ENCODE measurements around the gene RAPGEF1.

The RAPGEF1 gene

DNA sequence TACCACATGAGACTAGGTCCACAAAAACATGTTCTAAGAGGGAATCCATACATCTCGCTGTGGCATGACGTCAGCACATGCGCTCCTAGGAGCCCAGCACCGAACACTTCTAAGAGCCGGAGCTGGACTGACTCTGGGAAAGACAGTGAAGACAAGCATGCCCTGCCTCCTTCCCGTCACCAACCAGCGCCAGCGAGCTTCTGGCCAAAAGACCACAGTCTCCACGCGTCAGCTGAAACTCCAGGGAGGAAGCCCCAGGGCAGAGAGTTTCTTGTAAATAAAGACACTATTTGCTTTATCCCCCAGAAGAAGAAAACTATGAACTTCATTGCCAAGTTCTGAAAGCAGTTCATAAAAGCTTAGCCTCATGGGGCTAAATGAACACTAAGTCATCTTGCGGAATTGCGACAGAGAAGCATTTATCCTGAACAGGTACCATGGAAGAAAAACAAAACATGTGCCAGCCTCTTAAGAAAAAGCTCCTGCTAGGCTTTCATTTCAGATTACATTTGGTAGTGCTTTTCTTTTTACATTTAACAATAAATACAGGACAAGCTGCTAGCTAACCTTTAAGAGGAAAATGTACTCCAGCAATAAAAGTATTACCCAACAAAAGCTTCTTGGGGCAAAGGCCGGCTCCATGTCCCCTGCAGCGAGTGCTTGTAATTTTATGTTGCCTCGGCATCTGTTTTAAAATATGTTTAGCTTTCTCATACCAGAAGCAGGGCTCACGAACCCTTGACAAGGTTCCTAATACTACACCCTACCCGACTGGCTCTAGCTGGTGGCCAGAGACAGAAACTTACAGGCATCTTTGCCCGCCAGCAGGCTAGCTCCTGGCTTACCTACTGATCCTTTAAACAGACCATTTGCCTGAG lies 98.0 kb downstream of the RAPGEF1 start:
- peak; percentile 75 for DNase-seq

GRCh38 chr9:131640438-131641137 lies 99.3 kb downstream of the RAPGEF1 start:
- peak; percentile 72 for DNase-seq

GRCh38 chr9:131639769-131640437 lies 100.0 kb downstream of the RAPGEF1 start:
- no peak for DNase-seq

DNA sequence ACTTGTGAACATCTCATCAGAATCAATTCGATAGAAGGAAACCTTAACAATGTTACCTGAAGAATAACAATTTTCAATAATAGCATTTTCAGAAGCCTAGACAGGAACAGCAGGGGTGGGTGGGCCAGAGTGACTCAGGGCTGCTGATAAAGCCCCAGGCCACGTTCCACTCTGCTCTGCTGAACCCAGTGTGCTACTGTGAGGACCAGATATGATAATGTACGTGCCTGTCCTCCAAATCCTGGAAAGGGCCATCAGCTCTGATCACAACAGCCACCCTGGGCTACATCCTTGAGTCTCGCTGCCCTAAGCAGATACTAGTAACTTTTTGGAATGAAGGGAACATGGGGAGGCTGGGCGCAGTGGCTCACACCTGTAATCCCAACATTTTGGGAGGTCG lies 103.3 kb downstream of the RAPGEF1 start:
- no peak for DNase-seq

- DNase-seq: no peak
These were observed 104.0 kb downstream of the RAPGEF1 start for GRCh38 chr9:131635892-131636291.

- peak; percentile 96 for DNase-seq
These were observed 104.6 kb downstream of the RAPGEF1 start for GRCh38 chr9:131635285-131635684.

GRCh38 chr9:131633491-131634031 lies 106.3 kb downstream of the RAPGEF1 start:
- DNase-seq: peak; percentile 46

GRCh38 chr9:131631306-131631705 lies 108.6 kb downstream of the RAPGEF1 start:
- no peak for DNase-seq

DNA sequence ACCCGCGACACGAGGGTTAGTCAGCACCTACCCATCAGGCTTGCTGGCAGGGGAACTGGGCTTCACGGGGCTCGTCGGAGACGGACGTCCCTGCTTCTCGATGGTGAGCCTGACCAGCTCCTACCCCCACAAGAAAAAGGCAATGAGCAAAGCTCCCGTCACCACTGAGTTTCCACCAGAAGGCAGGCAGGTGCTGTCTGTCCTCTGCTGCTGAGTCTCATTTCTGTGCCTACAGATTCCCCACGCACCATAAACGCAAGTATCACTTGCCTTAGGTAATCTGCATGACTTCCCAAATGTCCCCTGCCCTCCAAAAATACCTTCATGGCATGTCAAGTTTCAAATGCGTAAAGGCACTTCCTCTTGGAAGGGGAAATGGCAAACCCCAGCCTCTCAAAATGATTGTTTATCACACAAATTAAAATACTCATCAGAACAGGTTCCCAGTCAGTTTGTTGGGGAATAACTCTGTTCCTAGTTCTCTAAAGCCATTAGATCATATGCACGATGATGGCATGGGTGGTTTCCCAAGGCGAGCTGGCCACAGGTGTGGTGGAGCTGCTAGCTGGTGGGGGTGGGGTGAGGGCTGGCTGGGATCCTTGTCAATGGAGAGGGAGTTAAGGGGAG lies 109.6 kb downstream of the RAPGEF1 start:
- no peak for DNase-seq

GRCh38 chr9:131629825-131630204 lies 110.1 kb downstream of the RAPGEF1 start:
- no peak for DNase-seq

DNA sequence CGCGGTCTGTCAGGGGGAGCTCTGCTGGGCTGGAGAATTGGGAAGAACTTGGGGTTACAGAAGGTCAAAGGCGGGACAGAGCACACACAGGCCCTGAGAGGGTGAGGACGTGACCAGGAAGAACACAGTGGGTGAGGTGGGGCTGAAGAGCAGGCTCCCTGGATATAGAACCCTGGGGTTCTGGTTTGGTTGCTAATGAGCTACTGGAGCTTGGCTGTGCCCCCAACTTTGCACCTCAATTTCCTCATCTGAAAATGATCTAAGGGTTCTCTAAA lies 110.7 kb downstream of the RAPGEF1 start:
- DNase-seq: no peak

GRCh38 chr9:131628459-131629225 lies 111.2 kb downstream of the RAPGEF1 start:
- DNase-seq: no peak

DNA sequence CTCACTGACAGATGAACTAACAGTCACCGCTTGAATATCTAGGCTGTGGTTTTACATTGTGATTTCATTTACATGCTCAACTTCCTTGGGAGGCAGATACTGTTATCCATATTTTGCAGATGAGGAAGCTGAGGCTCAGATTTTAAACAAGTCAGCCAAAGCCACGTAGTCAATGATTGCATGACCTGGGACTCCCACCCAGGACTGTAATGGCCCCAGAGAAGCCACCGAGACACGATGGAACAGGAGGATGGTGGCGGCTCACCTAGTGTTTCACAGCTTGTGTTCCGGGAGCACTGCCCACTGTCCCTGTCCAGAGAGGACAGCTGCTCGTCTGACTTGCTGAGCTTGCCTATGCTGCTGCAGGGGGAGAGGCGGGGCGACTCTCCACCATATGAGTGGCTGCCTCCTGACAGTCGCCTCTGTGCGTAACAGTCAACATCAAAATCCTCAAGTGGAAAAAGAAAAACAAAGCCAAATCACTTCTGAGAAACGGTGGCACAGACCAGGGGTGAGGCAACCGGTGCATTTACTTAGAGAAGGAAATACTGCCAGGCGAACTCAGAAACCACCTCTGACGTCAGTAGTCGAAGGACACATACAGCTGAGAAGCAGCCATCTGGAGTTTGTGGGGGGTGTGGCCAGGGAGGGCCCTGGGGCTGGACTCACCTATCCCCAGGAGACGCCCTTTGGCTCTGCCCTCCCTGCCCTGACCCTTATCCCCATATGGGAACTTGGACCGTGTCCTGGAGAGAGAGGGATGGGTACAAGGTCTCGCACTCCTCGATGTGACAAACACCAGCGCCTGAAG lies 112.0 kb downstream of the RAPGEF1 start:
- peak; percentile 87 for DNase-seq

DNA sequence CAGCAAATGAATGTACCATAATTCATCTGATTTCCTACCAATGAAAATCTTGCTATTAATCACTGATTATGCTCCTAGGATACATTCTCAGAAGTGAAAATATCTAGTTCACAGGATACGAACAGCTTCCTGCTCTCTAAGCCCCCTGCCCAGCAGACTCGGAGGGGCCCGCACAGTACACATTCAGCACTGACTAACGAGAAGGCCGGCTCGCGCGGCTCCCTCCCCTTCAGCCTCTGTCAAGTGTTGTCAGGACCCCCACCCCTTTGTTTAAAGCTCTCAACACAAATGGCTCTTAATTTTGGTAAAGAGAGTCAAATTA lies 112.6 kb downstream of the RAPGEF1 start:
- DNase-seq: no peak

DNA sequence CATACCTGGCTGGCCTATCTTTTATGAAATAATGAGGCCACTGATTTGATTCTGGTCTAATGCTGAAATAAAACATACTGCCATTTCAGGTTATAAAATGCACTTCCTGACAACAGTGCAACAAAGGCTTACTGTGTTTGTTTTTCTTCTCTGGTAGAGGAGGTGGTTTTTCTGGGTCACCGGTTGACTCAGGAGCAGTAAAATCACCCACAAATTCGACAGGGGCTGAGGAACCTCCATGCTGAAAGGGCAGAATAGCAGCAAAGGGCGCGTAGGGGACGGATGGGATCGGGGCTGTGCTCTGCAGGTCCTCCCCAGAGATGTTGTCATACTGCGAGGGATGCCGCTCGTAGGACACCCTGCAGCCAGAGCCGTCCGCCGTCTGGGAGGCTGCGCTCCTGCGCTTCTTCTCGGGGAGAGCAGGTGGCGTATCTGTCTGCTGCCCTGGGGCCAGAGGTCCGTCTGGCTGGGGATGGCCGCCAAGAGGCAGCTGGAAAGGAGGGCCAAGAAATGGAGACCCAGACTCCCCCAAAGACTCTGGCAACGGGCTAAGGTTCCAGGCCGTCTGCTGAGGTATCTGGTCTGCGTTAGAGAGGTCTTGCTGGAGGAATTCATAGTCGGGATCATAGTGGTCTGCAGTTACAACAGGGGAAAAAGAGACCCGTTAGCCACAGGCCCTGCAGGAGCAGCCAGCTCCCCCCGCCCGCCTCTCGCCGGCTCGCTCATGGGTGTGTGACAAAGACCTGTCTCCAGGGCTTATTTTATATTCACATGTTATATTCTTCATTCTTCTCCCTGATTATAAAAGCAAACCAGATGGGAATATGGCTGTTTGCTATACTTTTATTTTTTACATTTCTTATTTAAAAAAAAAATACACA lies 113.8 kb downstream of the RAPGEF1 start:
- no peak for DNase-seq

- no peak for DNase-seq
These were observed 114.4 kb downstream of the RAPGEF1 start for GRCh38 chr9:131625508-131625787.

- peak; percentile 69 for DNase-seq
These were observed 115.0 kb downstream of the RAPGEF1 start for GRCh38 chr9:131624636-131625507.

DNA sequence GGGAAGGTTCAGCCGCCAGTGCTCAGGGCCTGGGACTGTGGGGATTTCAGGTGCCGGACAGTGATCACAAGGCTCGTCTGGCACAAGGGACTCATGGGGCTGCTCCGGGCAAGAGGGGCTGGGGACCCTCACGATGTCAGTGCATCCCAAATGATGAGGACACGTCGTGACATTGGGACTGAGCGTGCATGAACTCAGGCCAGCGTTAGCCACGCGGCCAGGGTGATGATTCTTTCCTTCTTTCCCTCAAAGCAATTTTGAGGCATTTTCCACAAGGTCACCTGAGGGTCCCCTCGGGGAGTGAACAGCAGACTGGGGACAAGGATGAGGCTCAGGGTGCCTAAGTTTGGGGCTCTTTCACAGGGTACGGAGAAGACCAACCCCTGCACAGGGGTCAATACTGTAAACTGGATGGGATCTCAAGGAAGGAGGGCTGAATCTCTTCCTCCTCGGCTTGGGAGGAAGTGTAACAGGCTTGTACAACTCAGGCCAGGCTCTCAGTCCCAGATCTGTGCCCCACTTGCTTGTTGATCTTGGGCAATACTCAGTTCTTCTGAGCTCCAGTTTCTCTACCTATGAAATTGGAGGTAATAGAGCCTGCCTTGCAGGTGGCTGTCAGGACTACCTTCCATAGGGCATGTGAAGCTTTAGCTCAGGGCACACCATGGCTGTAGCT lies 116.1 kb downstream of the RAPGEF1 start:
- no peak for DNase-seq

DNA sequence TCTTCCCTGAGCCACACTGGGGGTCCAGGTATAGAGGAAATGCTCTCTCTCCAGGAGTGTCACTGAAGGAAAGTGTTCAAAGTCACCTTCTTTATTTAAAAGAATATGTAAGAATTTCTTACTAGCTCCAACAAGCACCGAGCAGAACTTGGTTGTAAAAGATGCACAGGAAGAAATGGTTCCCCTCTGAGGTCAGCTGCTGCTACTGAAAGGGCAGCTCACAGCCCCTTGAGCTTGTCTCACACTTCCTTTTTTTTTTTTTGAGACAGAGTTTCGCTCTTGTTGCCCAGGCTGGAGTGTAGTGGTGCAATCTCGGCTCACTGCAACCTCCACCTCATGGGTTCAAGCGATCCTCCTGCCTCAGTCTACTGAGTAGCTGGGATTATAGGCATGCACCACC lies 117.4 kb downstream of the RAPGEF1 start:
- DNase-seq: no peak

Measured in fibroblast of skin of back (primary cell).